ENCODE data around the gene PFAS. TPM values are rescaled to one million over a fixed set of nuclear protein-coding genes. Genes with fewer than 3 reads are reported as not detected.
A peak's percentile ranks its signal among the peaks of the same experiment; 100 is the strongest.

The PFAS gene
- total and polyA plus RNA-seq, 10 of the 15 experiments (the other 5 are each of a cell fraction or from before 2014, with no cell fraction given), result 13.9 to 122 (median 47.2) TPM

DNA sequence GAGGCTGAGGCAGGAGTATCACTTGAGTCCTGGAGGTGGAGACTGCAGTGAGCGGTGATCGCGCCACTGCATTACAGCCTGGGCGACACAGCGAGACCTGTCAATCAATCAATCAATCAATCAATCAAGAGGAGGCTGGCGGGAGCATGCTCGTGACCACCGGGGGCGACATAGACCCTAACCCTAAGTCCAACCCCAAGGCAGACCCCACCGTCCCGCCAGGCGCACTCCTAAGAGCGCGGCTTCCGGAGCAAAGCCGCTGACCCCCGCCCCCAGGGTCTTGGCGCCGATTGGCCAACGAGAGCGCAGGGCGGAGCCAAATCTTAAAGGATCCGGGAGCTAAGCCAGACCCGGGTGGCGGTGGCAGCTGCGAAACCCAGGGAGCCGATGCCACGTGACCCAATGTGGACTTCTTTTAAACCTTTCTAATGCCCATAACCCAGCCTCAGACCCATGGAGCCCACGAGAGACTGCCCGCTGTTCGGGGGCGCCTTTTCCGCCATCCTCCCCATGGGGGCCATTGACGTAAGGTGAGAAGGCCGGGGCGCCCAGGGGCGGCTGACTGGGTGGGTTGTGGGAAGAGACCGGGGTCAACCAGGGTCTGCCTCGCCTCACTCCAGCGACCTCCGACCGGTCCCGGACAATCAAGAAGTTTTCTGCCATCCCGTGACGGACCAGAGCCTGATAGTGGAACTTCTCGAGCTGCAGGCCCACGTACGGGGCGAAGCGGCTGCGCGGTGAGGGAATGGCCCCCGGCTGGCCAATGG, 39.4 kb downstream of the PFAS start, which contains the start of gene RANGRF (continued):
- TF ChIP-seq, protein P1, sequence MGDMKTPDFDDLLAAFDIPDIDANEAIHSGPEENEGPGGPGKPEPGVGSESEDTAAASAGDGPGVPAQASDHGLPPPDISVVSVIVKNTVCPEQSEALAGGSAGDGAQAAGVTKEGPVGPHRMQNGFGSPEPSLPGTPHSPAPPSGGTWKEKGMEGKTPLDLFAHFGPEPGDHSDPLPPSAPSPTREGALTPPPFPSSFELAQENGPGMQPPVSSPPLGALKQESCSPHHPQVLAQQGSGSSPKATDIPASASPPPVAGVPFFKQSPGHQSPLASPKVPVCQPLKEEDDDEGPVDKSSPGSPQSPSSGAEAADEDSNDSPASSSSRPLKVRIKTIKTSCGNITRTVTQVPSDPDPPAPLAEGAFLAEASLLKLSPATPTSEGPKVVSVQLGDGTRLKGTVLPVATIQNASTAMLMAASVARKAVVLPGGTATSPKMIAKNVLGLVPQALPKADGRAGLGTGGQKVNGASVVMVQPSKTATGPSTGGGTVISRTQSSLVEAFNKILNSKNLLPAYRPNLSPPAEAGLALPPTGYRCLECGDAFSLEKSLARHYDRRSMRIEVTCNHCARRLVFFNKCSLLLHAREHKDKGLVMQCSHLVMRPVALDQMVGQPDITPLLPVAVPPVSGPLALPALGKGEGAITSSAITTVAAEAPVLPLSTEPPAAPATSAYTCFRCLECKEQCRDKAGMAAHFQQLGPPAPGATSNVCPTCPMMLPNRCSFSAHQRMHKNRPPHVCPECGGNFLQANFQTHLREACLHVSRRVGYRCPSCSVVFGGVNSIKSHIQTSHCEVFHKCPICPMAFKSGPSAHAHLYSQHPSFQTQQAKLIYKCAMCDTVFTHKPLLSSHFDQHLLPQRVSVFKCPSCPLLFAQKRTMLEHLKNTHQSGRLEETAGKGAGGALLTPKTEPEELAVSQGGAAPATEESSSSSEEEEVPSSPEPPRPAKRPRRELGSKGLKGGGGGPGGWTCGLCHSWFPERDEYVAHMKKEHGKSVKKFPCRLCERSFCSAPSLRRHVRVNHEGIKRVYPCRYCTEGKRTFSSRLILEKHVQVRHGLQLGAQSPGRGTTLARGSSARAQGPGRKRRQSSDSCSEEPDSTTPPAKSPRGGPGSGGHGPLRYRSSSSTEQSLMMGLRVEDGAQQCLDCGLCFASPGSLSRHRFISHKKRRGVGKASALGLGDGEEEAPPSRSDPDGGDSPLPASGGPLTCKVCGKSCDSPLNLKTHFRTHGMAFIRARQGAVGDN (IDR thresholded peaks at IDR 0.05), result peak; percentile 41; the same call in 1 of the 2 replicates
- TF ChIP-seq SMAD5 (IDR thresholded peaks at IDR 0.05; ENCODE audit: low read depth) (peak; percentile 66; the same call in 1 of the 2 replicates), TCF12 (IDR thresholded peaks at IDR 0.05; ENCODE audit: low read depth, low read length) (0 out of 2 replicates have a peak, but pooled peaks have one; percentile 19), ZNF207 (IDR thresholded peaks at IDR 0.05; ENCODE audit: borderline replicate concordance) (peak; percentile 66; the same call in 1 of the 2 replicates), POLR2AphosphoS2 (IDR thresholded peaks at IDR 0.05; ENCODE audit: low read depth, low read length) (peak; percentile 91), RB1 (IDR thresholded peaks at IDR 0.05; ENCODE audit: borderline replicate concordance) (peak; percentile 84; the same call in 1 of the 2 replicates), SPI1 (IDR thresholded peaks at IDR 0.05; ENCODE audit: borderline replicate concordance, insufficient read depth, low read depth, low read length) (no peak), ATF7 (IDR thresholded peaks at IDR 0.05; ENCODE audit: low read depth) (peak; percentile 63), IKZF1 (conservative IDR thresholded peaks at IDR 0.05) (peak; percentile 42), RELA (IDR thresholded peaks at IDR 0.05; ENCODE audit: borderline replicate concordance, partially characterized antibody) (no peak), STAT3 (IDR thresholded peaks at IDR 0.05; ENCODE audit: low read depth, low read length) (no peak), BCL11A (IDR thresholded peaks at IDR 0.05; ENCODE audit: low read depth, low read length) (0 out of 2 replicates have a peak, but pooled peaks have one; percentile 6)
- TF ChIP-seq, protein P2, sequence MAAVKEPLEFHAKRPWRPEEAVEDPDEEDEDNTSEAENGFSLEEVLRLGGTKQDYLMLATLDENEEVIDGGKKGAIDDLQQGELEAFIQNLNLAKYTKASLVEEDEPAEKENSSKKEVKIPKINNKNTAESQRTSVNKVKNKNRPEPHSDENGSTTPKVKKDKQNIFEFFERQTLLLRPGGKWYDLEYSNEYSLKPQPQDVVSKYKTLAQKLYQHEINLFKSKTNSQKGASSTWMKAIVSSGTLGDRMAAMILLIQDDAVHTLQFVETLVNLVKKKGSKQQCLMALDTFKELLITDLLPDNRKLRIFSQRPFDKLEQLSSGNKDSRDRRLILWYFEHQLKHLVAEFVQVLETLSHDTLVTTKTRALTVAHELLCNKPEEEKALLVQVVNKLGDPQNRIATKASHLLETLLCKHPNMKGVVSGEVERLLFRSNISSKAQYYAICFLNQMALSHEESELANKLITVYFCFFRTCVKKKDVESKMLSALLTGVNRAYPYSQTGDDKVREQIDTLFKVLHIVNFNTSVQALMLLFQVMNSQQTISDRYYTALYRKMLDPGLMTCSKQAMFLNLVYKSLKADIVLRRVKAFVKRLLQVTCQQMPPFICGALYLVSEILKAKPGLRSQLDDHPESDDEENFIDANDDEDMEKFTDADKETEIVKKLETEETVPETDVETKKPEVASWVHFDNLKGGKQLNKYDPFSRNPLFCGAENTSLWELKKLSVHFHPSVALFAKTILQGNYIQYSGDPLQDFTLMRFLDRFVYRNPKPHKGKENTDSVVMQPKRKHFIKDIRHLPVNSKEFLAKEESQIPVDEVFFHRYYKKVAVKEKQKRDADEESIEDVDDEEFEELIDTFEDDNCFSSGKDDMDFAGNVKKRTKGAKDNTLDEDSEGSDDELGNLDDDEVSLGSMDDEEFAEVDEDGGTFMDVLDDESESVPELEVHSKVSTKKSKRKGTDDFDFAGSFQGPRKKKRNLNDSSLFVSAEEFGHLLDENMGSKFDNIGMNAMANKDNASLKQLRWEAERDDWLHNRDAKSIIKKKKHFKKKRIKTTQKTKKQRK (IDR thresholded peaks at IDR 0.05; ENCODE audit: low read depth, low read length), result no peak
- TF ChIP-seq, protein P3, sequence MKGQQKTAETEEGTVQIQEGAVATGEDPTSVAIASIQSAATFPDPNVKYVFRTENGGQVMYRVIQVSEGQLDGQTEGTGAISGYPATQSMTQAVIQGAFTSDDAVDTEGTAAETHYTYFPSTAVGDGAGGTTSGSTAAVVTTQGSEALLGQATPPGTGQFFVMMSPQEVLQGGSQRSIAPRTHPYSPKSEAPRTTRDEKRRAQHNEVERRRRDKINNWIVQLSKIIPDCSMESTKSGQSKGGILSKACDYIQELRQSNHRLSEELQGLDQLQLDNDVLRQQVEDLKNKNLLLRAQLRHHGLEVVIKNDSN (IDR thresholded peaks at IDR 0.05; ENCODE audit: borderline replicate concordance, extremely low read length, insufficient read depth, low read depth, low read length), result peak; percentile 63
- TF ChIP-seq, protein P4, sequence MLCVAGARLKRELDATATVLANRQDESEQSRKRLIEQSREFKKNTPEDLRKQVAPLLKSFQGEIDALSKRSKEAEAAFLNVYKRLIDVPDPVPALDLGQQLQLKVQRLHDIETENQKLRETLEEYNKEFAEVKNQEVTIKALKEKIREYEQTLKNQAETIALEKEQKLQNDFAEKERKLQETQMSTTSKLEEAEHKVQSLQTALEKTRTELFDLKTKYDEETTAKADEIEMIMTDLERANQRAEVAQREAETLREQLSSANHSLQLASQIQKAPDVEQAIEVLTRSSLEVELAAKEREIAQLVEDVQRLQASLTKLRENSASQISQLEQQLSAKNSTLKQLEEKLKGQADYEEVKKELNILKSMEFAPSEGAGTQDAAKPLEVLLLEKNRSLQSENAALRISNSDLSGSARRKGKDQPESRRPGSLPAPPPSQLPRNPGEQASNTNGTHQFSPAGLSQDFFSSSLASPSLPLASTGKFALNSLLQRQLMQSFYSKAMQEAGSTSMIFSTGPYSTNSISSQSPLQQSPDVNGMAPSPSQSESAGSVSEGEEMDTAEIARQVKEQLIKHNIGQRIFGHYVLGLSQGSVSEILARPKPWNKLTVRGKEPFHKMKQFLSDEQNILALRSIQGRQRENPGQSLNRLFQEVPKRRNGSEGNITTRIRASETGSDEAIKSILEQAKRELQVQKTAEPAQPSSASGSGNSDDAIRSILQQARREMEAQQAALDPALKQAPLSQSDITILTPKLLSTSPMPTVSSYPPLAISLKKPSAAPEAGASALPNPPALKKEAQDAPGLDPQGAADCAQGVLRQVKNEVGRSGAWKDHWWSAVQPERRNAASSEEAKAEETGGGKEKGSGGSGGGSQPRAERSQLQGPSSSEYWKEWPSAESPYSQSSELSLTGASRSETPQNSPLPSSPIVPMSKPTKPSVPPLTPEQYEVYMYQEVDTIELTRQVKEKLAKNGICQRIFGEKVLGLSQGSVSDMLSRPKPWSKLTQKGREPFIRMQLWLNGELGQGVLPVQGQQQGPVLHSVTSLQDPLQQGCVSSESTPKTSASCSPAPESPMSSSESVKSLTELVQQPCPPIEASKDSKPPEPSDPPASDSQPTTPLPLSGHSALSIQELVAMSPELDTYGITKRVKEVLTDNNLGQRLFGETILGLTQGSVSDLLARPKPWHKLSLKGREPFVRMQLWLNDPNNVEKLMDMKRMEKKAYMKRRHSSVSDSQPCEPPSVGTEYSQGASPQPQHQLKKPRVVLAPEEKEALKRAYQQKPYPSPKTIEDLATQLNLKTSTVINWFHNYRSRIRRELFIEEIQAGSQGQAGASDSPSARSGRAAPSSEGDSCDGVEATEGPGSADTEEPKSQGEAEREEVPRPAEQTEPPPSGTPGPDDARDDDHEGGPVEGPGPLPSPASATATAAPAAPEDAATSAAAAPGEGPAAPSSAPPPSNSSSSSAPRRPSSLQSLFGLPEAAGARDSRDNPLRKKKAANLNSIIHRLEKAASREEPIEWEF (IDR thresholded peaks at IDR 0.05; ENCODE audit: insufficient replicate concordance, low read depth, low read length), result peak; percentile 85

Measured in GM12878 (cell line).